NCI-H345 (cell line): ENCODE measurements around the gene NUDCD3.
A peak's percentile ranks its signal among the peaks of the same experiment; 100 is the strongest.

Experiments
- DNase-seq: peaks from one replicate; lab custom pipeline; 2025; lab: John Stamatoyannopoulos, UW

NUDCD3 gene

DNA sequence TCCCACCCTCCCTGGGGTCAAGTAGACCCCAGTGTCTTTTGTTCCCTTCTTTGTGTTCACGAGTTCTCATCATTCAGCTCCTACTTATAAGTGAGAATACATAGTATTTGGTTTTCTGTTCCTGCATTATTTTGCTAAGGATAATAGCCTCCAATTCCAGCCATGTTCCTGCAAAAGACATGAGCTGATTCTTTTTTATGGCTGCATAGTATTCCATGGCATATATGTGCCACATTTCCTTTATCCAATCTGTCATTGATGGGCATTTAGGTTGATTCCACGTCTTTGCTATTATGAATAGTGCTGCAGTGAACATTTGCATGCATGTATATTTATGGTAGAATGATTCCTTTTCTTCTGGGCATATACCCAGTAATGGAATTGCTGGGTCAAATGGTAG lies 136.8 kb downstream of the NUDCD3 start:
- no peak for DNase-seq

DNA sequence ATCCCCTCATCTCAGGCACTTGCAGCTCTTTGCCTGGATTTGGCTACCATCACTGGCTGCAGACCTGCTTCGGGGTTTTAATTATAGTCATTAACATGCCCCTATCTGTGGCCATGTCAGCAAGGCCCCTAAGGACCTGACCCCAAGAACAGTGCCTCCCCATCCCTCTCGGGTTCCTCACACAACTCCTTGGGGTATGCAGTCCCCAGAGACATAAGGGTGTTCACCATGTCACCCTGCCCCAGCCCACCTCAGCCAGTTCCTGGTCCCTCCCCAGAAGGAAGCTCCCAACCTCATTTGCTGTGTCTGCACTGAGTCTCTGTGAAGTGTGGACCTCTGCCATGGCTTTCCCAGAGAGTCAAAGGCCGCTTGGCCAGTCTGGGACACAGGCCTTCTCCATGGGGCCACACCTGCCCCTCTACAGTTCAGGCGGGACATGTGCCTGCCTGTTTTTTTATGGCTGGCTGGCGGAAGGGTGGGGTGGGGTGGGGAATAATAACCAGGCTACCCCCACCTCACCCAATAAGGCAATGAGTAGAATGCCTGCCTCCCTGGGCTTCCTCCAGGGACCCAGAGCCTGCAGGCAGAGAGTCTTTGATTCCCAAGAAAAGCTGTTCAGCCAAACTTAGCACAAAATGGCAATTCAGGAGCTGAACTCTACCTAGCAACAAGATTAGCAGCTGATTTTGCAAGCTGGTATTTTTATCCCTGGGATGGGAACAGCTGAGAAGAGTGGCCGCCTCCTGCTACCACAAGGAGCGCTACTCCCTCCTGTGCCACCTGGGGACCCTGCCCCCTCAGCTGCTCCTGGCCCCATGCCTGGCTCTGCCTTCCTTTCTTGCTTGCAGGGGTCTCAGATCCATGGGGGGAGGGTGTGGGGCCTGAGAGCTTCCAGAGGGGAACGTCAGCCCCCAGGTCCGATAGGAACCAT lies 141.3 kb downstream of the NUDCD3 start:
- DNase-seq = no peak

DNA sequence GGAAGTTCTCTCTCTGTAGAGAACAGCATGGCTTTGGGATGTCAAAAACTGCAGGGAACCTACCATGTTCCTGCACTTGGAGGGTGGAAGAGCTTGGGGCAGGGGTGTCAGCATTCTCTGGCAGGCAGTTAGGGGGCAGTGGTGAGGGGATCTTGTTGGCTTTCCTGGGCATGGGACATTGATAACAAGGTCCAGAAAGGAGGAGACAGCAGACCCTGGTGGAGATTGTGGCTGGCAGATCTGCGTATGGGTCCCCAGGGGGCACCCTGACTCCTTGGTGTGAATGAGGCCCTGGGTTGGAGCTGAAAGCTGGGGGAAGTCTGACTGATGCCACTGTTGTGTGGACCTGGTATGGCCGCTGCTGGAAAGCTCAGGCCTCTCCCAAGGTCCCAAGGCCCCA lies 142.2 kb downstream of the NUDCD3 start:
- DNase-seq = peak; percentile 6

DNA sequence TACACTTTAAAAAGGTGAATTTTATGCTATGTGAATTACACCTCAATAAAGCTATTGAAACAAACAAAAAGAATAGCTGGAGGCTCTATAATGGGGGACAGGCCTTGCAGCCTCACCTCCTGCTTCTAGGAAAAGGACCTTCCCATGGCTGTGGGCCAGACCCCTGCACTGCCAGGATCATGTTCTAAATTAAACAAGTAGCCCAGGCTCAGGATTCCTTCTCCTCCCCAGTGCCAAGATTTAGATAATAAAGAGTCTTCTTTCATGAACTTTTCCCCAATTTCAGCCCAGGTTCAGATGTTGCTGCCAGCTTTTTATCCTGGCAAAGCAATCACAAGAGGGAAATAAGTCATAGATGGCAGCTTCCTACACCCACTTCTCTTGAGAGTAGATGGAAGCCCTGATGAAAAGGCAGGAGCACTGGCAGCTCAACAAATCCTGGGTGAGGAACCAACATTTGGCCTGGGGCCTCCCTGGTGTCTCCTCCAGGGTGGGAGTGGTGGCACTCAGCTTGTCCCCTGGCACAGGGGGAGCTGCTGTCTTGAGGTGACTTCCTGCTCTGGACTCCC lies 142.8 kb downstream of the NUDCD3 start:
- DNase-seq = no peak

DNA sequence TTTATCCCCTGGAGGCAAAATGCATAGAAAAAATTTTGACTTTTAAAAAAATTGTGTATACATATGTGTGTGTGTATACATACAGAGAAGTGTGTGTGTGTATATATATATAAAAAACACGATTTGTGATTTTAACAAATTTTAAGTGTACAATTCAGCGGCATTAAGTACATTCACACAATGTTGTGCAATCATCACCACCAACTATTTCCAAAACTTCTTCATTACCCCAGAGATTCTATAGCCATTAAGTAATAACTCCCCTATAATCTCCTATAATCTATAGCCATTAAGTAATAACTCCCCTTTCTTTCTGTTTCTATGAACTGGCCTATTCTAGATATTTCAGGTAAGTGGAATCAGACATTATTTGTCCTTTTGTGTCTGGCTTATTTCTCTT lies 144.4 kb downstream of the NUDCD3 start:
- DNase-seq = no peak

DNA sequence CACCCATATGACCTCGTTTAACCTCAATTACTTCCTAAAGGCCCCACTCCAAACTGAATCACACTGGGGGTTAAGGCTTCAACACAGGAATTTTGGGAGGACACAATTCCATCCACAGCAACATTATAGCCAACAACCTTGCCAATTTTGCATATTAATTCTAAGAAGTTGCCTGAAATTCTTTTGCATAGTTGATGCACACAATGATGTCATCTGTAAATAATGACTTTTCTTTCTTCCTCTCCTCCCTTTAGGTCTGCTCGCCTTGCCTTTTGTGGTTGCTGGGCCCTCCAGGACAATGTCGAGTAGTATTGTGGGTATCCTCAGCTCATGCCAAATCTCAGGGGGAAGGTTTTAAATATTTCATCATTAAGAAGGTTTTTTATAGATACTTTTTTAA lies 149.1 kb downstream of the NUDCD3 start:
- DNase-seq = no peak

DNA sequence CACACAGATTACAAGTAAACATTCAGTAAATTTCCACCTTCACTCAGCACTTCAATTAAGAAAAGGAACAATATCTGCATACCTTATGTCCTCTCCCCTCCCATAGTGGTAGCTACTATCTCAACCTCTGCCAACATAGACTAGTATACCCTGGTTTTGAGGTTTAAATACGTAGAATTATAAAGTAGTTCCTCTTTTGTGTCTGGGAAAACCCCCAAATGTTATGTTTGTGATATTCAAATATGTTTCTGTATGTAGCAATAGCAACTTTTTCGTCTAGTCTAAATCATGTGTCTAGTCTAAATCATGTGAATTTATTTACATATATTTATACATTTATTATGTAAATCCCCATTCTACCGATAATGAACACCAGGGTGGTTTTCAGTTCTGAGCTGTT lies 151.9 kb downstream of the NUDCD3 start:
- no peak for DNase-seq

DNA sequence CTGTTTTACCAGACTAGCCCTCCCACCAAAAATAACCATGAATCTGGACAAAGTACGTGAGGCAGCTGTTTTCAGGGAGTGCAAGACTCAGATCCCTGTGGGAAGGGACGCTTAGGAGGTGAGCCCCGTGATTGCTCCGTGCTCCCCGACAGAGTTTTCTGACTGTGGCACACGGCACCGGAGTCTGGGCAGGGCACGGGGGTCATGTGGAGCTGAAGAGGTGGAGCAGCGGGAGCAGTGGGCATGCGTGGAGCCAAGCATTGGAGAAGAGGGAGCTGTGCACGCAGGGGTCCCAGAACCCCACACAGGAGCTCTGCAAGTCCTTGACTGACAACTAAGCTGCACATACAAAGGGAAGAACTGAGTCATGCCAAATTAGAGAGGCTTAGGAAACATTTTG lies 154.0 kb downstream of the NUDCD3 start:
- no peak for DNase-seq

DNA sequence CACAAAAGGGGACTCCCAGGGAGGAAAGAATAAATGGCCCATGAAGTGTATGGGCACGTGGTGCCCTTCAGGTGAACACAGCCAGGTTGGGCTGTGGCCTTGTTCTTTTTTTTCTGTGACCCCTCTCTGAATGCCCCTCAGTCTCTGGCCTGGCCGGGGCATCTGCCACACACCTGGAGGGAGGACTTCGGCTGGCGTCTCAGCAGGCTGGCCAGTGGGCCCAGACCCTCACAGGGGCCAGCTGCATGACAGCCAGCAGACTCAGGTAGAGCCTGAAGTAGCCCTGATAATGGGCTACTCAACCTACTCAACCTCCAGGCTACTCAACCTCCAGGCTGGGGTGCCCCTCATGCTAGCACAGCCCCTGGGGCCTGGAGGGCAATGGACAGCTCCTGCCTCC lies 155.3 kb downstream of the NUDCD3 start:
- DNase-seq = no peak

DNA sequence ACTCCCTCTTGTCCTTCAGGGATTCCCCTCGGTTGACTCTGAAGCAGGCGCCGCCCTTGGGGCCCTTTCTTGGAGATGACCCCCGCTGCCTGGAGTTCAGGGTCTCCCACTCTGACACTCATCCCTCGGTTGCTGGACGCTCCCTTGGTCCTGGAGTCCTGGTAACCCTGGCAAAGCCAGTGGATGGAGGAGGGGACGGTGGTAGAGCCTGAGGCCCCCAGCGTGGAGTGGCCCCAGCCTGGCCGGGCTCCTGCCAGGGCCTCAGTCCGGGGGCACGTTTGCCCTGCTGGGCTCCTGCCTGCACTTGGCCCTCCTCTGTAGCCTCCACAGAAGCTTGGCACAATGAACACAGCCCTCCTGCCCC lies 155.7 kb downstream of the NUDCD3 start:
- no peak for DNase-seq

DNA sequence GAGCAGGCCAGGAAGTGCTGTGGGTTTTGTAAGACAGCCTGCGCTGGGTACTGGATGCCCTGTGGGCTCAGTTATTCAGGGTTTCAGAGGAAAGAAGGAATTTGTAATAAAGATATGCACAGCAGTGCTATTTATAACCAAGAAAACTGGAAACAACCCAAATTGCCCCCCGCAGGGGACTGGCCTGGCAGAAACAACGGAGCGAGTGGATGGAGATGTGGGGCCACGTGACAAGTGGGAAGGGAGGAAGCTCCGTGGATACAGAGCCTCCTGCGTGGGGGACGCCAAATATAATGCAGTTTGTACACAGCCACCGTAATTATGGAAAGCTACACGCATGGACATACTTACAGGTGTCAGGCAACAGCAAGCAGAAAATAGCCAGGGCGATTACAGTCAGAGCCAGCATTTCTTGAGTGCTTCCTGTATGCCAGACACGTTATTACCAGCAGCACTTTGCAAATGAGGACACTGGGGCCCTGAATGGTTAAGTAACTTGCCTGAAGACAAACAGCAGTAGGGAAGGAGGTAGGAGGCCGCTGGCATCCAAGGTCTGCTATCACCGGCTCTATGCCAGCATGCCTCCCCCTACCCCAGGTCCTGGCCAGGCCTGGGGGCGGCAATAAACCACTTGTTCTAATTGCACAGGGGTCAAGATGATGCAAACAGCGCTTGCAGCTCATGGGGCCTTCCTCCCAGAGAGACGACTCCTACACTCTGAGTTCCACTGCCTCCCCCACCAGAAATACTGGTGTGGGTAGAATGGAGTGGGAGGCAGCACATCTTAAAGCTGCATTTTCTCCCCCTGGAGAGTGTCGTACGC lies 156.3 kb downstream of the NUDCD3 start:
- DNase-seq = no peak

DNA sequence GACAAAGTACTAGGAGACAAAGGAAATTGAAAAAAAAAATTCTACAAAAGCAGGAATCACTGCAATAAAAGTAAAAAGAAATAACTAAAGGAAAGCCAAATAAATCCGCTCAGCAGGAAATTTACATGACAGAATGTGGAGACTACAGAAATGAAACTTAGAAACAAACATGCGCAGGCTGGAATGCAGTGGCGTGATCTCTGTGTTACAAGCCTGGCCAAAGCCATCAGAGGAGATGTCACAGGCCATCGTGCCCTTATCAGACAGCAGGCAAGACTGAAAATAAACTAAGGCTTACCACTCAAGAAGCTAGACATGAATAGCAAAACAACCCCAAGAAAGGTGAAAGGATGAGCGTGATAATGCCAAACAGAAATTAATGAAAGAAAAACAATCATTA lies 158.8 kb downstream of the NUDCD3 start:
- no peak for DNase-seq

DNA sequence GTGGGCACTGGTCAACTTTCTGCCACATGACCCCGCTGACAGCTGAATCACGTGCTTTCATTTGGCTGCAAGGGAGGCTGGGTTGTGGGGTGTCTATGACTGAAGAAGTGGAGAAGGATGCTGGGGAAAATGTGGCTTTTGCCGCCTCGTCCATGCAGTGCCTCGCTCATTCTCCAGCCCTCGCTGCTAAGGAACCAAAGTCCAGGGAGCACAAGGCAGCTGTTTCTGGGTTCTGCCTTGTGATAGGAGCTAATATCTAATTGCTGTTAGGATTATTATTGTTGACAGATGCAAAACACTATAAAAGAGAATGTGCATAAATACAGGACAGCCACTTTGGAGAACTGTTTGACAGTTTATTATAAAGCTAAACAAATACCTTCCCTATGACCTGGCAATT lies 160.1 kb downstream of the NUDCD3 start:
- DNase-seq = no peak

DNA sequence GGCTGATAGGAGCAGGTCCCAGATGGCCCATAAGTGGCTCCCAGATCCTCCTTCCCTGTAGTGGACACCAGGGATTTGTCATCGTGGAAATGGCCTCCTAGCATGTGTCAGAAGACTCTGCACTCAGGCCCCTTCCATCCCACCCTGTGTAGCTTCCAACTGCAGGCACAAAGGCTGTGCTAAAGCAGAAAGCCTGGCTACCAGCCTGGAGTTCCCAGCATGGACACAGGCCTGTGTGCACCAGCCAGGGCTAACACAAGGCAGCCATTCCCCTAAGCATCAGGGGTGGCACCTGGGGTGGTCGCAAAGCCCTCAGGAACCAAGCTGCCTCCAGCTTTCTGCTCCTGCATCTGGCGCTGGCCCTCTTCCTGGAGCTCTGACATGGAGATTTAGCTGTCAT lies 160.6 kb downstream of the NUDCD3 start:
- no peak for DNase-seq
